H1 (cell line): ENCODE data around the gene DIP2C. TPM values are rescaled to one million over a fixed set of nuclear protein-coding genes. Genes with fewer than 3 reads are reported as not detected.

ENCODE experiments used
- CEBPB ChIP-seq: IDR thresholded peaks from 2 replicates; pipeline ENCODE4 v1.6.1; 2012; ENCODE audit warnings: low read depth, low read length
- GTF2F1 ChIP-seq: IDR thresholded peaks from 2 replicates; pipeline ENCODE4 v1.6.1; 2012; ENCODE audit warnings: low read depth, low read length, improper control_type of control experiment, borderline replicate concordance
- HDAC2 ChIP-seq, 2 experiments: fragments of 300-600 bp in 1 of 2; sonication (generic) in 1 of 2; IDR thresholded peaks; 2 replicates each; pipeline ENCODE4 v1.6.1; 2011 to 2012; ENCODE audit warnings: low read depth in 2 of 2, low read length in 2 of 2, mild to moderate bottlenecking in 2 of 2, moderate library complexity in 2 of 2, borderline replicate concordance in 1 of 2, inconsistent platforms in 1 of 2
- HDAC6 ChIP-seq: IDR thresholded peaks from one replicate; pipeline ENCODE4 v1.7.1; 2012; ENCODE audit warnings: low read depth, mild to moderate bottlenecking, inconsistent platforms, low read length, moderate library complexity
- KDM1A ChIP-seq: fragments of 200-600, 300-600 bp; sonication (generic); IDR thresholded peaks from 2 replicates; pipeline ENCODE4 v1.7.1; 2016; ENCODE audit warnings: mild to moderate bottlenecking, low read length, borderline replicate concordance
- SP1 ChIP-seq: IDR thresholded peaks from 2 replicates; pipeline ENCODE4 v1.6.1; 2011; ENCODE audit warnings: low read depth, low read length
- polyA plus RNA-seq, 7 experiments: library from polyadenylated mRNA; depleted of rRNA in 3 of 7; stranded (reverse) in 5 of 7; unstranded in 2 of 7; fragments of >200 nt in 5 of 7; fragments of 200-250 nt in 2 of 7; gene quantifications; 1 replicate in 5 of 7; 2 replicates in 1 of 7; 4 replicates in 1 of 7; pipeline versions ENCODE4 v1.2.1 to v1.2.3, GENCODE V29; 2011 to 2013; ENCODE audit warnings: missing spikeins in 2 of 7, mixed read lengths in 2 of 7
- total RNA-seq: library from RNA; stranded (reverse); fragmentation: NEBNext Ultra II Directional; extraction: Animal tissue kit (Norgen Biotek cat#: 25700); gene quantifications from 2 replicates; pipeline ENCODE4 v1.2.1, GENCODE V29; 2021

DIP2C gene
- total and polyA plus RNA-seq, 2 of the 8 experiments (the other 6 are each of a cell fraction or from before 2014, with no cell fraction given) = 3.8 to 9.3 TPM

GRCh38 chr10:325282-325681 lies 364.2 kb downstream of the DIP2C start (continued):
- TF ChIP-seq GTF2F1 = no peak
- no peak for TF ChIP-seq HDAC2 (IDR thresholded peaks at IDR 0.05; ENCODE audit: borderline replicate concordance in 1 of 2, low read depth in 2 of 2, low read length in 2 of 2)
- TF ChIP-seq SP1 = no peak
- no peak for TF ChIP-seq KDM1A
- TF ChIP-seq CEBPB = no peak
- no peak for TF ChIP-seq HDAC6
